Dermis blood vessel endothelial cell (primary cell): ENCODE data around the gene CHRNA3. TPM values are rescaled to one million over a fixed set of nuclear protein-coding genes. Genes with fewer than 3 reads are reported as not detected.

Source experiments
- DNase-seq: peaks from one replicate; pipeline ENCODE4 v3.0.0; 2010
- total RNA-seq: library from RNA; depleted of rRNA; stranded (reverse); fragments of >200 nt; gene quantifications from 2 replicates; pipeline ENCODE4 v1.2.3, GENCODE V29; 2014

CHRNA3 gene
- total RNA-seq = not detected in 2 replicates

DNA sequence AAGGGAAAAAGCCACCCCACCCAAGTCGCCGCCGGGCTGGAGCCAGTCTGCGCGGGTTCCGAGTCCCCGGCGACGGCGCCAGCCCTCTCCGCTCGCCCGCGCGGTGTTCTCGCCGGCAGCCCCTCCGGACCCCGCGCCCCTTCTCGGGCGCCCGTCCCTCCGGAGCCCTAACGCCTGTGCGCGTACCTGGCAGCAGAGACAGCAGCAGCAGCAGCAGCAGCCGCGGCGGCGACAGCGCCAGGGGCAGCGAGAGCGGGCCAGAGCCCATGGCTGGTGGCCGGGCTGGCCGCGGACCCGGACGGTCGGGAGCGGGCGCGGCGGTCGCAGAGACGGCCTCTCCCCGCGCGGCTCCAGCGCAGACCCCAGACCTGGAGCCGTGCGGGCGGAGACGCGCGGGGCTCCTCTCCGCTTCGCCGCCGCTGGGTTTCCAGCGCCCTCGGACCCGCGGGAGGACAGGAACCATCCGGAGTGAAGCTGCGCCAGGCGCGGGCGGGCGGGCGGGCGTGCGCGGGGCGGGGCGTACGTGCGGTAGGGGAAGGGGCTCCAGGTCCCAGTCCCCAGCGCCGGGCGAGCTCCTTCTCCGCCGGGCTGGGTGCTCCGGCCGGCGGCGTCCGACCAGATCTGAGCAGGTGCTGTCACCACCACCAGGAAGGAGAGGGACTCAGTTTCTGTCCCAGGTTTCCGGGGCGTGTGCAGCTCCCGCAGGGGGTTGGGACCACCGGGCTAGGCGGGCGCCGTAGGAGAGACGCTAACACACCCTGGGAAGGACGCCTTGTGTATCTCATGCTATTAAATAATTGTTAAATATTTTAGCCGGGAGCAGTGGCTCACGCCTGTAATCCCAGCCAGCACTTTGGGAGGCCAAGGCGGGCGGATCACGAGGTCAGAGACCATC lies at the start of gene CHRNA3:
Gene CHRNA3 (minus strand): TSS at position 470 of the 895 bp plus-strand sequence. CDS start 202 bp downstream, at position 268.
- DNase-seq = no peak

DNA sequence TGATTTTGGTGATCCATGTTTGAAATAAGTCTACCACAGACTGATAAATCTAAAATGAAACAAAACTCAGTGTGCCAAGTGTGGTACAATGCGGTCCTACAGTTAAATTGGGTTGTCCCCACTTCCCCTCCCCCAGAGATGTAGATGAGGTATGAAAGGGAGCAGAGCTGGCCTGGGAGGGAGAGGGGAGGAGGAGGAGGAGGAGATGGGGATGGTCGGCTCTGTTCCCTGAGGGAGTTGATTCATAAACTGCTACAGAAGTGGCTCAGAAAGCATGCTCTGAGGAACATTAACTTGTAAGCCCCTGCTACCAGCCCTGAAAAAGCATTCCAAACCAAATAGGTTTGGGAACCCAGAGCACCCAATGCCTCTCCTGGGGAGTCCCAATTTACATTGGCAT lies 48.2 kb upstream of the CHRNA3 start:
- DNase-seq = no peak

DNA sequence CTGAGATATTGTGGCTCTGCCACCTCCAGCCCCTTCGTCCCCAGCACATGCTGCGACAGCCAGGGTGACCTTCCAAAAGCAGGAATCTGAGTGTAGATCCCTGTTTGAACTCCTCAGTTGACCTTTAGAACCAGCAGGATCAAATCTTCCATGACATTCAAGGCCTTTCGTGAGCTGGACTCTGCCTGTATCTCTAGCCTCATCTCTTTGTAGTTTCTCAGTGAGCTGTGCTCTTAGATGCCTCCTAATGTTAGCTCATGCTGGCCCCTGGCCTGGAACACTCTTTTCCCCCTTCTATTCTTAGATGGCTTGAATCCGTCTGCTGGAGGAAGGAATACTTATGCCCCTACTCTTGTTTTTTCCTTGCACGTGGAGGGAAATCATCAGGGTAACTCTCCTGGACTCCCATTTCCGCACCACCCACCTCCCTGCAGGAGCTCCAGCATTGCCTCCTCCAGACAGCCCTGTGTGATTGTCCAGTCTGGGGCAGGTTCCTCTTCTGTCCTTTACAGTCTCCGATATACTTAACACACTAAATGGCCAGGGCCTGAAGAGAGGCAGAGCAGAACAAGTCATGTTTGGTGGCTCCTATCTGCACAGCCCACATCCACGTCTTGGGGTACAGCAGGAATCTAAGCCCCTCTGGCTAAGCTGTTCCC lies 46.9 kb upstream of the CHRNA3 start:
- DNase-seq = no peak

DNA sequence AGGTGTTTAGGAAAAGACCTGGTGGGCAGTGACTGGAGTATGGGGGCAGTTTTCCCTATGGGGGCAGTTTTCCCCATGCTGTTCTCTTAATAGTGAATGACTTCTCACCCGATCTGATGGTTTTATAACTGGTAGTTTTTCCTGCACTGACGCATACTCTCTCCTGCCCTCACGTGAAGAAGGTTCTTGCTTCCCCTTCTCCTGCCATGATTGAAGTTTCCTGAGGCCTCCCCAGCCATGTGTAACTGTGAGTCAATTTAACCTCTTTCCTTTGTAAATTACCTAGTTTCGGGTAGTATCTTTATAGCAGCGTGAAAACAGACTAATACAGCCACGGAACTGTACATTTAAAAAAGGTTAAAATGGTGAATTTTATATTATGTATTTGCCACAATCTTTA lies 45.2 kb upstream of the CHRNA3 start:
- no peak for DNase-seq

DNA sequence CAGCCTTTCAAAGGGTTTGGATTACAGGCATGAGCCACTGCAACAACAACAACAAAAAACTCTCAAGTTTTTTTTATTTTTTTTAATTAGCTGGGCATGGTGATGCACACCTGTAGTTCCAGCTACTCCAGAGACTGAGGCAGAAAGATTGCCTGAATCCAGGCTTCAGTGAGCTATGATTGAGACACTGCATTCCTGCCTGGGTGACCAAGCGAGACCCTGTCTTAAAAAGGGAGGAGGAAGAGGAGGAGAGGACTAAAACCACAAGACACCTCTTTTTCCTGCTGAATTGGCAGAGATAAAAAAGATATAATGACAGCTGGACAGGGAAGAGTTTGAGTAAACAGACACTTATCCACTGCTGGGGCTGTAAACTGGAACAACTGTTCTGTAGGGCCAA lies 42.9 kb upstream of the CHRNA3 start:
- no peak for DNase-seq

DNA sequence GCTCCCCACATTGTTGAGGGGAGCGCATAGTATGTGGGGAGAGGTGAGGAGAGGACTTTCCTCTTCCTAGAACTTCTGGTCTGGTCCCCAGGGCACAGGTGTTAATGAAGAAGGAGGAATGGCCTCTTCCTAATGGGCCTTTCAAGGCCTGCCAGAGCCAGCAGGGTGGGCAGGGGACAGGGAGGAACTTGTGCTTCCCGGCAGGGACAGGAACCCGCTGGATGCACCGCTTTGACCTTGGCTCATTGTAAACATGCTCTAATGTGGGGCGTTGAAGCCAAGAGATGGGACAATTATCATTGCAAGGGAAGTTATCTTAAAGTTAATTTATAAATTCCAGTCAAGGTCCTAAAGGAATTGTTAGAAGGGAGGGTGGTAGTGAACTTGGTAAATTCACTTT lies 41.2 kb upstream of the CHRNA3 start:
- DNase-seq = no peak

DNA sequence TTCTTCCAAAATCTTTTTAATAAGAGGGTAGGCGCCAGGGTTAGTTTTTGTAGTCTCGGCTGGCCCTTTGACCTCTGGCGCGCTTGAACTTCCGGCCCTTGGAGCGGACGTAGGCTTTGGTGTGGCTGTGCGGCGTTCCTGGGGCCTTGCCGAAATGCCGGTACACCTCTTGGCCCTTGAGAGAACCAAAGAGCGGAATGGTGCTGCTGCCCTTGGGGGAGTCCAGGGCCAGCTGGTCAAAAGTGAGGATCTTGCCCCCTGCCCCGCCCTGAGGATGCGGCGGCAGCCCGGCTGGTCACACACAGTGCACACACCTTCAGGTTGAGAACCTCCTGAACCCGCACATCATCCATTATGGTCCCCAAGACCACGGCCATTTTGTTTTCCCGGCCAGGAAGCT lies 40.2 kb upstream of the CHRNA3 start:
- DNase-seq = no peak

DNA sequence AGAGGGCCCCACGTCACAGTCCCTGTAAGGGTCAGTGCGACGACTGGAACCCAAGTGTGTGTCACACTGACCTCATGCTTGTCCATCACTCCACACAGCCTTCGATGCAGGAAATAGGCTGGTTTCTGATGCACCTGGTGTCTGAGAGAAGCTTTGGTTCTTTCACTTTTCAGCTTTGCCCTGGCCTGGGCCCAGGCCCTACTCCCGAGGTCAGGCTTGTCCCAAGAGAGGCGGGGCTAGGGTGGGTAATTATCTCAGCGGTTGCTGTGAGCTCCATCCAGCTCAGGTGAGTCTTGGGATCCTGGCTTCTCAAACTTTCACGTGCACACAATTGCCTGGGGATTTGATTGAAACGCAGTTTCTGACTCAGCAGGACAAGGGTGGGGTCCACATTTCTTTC lies 39.8 kb upstream of the CHRNA3 start:
- no peak for DNase-seq

DNA sequence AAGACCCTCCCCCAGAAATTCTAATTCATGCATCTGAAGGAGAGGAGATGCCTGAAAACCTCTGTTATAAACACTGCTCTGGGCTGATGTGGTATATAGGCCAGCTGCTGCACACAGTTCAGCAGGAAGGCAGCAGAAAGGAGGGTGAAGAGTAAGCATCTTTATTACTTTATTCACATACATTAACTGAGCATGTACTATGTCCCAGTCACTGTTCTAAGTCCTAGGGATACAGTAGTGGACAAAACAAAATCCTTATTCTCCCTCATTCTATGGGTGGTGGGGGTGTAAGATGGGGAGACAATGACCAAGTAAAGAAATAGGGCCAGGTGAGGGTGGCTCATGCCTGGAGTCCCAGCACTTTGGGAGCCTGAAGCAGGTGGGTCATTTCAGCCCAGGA lies 38.0 kb upstream of the CHRNA3 start:
- DNase-seq = no peak

DNA sequence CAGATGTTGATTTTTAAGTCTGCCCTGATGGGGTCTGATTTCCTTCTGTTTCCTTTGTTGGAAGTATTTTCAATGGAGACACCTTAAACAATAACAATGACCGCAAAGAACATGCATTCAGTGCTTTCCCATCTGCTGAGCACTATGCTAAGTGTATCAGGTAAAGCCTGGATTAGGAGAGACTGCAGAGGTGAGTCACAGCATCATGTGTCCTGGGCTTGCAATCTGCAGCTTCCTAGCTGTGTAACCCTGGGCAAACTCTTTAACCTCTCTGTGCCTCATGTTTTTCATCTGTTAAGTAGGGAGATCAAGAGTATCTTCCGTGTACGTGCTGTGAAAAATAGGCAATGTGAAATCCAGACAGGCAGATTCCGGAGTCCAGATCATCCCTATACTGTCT lies 33.5 kb upstream of the CHRNA3 start:
- no peak for DNase-seq

DNA sequence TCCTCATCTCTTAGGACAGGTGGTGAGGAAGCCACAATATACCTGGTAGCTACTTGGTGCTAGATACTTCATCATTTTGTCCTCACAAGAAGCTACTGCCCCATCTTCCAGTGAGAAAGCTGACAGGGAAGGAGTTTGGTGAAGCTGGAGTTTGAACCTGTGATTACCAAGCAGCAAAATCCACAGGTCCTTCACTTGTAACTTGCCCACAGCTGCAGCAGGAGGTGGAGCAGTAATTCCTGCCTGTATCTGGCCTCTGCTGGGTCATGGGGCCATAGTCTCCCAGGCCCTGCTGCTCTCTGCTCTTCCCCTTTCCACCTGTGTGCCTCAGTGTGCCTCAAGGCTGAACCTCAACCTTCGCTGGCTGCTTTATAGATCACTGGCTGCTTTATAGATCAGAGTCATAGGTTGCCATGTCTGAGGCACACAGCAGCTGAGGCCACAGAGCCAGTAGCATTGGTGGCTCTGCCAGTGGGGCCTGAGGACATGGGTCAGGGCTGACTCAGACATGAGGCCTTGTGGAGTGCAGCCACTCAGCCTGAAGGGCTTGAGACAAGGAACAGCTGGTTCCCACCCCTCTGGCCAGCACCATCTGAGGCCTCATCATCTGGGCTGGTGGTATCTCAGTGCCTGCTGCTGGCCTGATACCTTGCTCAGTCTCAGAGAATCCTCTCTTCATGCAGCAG lies 31.3 kb upstream of the CHRNA3 start:
- DNase-seq = no peak

DNA sequence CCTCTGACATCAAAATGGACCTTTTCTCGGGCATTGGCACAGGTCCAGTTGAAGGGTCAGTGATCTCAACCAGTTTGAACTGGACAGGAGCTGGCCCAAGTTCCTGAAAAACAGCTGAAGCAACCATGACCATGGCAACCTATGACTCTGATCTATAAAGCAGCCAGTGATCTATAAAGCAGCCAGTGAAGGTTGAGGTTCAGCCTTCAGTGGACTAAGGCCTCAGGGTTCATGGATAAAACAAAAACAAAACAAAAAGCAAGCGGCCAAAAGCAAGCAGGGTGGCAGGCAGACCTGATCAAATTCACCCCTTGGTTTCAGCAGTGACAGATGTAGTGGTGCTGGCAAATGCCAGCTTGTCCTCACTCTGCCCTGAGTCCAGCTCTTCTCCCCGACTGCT lies 30.2 kb upstream of the CHRNA3 start:
- DNase-seq = no peak

DNA sequence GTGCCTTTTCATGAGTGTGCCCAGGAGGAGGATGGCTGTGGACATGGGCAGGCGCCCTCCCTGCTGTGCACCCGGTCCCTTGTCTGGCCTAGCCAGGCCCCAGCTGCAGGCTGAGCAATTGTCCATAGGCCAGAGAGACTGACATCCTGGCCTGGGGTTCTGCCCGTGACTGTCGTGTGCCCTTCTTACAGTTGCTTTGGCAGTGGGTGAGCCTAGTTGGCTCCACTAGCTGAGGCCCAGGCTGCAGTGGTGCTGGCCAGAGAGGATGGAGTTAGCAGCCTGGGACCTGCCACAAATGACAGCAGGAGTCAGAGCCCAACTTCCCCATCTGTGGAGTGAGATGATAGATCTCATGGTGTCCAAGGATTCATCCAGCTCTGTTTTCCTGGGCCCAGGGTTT lies 29.2 kb upstream of the CHRNA3 start:
- no peak for DNase-seq

DNA sequence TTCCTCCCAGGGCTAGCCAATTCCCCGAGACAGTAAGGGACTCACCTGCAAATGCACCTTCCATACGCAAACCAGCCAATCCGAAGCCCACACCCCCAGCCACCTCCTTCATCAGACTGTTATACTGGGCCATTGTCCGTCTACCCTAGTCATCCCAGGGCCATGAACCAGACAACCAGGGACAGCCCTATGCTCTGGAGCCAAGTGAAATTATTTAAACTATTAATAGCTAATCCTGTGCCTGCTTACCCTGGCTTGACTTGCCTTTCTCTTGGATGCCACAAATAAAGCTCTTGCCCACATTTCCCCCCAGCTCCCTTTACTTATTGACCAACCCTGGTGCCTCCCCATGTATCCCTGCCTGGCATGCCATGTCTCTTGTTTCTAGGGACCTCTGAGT lies 24.2 kb upstream of the CHRNA3 start:
- DNase-seq = no peak

DNA sequence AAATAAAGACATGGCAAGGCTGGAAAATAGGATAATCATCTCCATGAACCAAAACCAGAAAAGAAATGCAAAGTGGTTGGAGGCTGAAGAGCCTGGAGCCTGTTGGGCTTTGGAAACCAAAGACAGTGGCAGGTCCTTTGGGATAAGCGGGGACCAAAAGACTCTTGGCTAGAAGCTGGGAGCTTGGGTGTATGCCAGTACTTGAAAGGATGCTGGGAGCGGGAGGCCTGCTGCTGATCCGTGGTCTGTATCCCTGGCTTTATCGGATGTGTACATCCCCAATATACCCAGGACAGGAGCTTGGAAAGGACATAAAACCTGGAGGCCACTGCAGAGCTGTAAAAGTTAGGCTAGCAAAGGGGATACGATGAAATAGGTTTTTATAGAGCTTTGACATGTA lies 21.5 kb upstream of the CHRNA3 start:
- no peak for DNase-seq

DNA sequence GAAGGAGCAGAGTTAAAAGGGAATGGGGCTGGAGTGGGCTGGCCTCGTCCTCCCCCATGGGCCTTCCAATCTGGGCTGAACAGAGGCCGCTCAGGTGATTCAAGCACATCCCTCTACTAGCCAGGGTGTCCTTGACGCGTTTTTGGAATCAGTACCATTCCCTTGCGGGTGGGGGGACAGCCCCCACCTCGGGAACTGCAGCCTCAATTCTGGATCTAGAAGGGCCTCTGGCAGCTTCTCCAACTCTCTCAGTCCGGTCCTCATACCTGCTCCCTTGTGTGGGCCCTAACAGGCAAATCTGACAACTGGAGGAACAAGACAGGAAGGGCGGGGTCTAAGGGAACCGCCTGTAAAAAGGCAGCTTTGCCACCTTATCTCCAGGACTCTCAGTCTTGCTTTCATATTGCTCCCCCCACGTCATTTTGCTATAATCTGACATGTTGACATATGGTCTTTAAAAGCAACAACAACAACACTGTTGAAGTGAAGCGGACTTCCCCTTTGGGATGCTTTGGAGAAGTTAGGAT lies 21.0 kb upstream of the CHRNA3 start:
- no peak for DNase-seq

DNA sequence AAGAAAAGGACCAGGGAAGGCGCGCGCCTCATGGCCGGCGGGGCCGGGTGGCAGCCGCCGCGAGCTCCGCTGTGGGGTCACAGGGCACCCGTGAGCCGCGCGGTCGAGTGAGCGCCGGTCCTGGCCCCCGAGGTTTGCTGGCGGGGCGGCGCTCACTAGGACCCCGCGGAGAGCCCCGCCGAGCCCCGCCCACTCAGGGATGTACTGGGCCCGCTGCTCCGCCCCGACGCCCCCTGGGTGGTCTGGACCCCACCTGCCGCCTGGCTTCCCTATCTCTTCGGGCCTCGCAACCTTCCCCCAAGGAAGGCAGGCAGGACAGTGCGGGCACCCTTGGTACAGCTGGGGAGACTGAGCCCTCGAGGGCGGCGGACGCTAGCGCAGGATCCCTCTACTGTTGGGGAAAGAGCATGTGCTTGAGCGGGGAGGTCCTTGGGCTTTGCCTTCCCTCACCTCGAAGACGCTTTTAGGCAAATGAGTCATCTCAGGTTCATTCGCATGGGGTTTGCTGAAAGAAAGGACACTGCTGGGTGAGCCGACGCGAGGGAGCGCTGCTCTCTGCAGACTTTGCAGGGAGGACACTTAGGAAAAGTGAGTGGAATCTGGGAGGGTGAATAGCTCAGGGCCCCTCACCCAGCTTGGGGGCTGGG lies 20.4 kb upstream of the CHRNA3 start, which contains the start of gene CHRNB4:
Gene CHRNB4 (minus strand): TSS at position 109 of the 647 bp plus-strand sequence. CDS start 77 bp downstream, at position 32.
- no peak for DNase-seq

DNA sequence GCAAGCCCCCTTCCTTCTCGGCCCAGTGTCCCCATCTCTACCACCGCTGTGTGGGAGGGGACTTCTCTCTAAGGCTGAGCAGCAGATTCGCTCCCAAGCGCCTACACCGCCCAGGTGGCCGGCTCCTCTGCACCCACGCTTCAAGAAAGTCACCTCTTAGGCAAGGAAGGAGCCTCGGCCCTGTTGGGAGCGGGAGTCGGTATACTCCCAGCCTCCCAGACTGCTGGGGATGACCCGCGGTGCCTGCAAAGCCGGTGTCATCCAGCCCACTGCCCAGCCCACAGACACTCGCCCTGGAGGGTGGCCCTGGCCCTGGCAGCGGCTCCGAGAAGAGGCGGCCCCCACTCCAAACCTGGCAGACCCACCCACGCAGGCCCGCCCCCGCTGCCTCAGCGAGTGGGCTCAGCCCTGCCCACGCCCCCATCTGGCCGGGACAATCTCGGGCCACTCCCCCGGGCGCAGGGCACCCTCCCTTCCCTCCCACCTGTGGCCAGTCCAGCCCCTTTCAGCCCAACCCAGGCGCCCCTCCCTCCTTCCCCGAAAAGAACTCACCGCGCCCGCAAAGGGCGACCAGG lies 19.8 kb upstream of the CHRNA3 start:
- DNase-seq = no peak

DNA sequence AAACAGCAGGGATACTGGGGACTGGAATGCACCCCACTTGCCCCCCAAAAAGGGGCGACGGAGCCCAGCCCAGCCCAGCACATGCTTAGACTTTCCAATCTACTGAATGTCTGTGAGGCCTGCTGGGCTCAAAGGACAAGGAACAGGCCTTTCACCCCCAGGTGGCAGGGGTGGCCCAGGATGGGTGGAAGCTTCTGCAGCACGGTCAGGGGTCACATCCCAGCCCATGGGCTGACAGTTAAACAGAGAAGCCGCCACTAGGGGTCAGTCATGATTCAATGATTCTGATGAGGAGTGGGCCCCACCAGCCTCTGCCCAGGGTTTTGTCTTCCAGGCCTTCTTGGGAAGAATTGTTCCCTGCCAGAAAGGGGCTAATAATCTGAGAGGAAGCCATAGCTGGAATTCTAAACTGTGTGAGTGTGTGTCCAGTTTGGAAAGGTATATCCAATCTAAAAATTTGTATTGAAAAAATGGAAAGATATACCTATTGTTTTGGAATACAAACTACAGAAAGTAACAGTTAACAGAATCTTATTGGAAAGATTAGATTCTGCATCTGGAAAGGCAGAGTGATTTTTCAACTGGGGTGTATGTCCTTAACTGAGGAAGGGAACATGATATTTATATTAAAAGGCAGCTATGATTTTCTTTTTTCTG lies 18.0 kb upstream of the CHRNA3 start:
- peak; percentile 70 for DNase-seq

DNA sequence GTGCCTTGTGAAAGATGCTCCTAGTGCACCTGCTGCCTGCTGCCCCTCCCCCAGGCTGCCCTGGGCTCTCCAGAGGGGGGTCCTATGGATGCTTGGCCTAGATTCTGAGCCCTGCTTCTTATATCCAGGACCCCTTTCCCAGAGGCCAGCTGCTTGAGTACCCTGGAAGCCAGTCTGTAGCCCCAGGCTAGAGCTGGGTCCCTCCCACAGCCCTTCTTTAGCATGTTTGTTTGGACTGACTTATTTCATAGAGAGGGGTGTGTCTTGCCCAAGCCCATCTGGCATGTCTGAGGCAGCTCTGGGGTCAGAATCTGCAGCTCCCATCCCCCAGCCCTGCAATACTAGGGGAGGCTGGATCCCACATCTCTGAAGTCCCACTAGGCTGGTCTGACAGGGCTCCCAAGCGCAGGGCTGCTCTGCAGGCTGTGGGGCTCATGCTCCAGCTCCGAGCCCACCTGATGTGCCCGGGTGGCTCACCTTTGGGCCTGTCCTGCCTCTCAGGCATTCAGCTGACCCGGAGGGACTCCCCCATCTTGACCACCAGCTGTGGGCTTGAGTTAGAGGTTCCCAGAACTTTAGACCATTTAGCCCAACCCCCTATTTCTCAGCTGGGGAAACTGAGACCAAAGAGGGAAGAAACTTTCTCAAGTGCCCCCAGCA lies 17.1 kb upstream of the CHRNA3 start:
- no peak for DNase-seq

DNA sequence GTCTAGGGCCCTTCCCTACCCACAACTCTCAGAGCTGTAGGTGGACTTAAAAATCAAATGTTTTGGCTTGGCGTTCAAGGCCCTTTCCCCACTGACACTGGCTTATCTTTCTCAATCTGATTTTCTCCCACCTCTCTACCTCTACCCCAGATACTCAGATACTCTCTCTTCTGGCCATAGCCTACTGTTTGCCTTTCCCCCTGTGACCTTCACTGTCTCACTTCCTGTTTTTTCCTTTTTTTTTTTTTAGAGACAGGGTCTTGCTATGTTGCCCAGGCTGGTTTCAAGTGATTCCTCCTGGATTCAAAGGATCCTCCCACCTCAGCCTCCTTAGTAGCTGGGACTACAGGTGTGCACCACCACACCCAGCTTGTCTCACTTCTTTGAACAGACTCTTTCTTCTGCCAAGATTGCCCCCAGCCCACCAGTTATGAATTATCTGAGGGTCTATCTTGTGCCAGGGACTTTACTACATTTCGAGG lies 15.6 kb upstream of the CHRNA3 start:
- DNase-seq = no peak
